Esophagus muscularis mucosa (tissue), 4 donors: ENCODE data around the gene AIM2. TPM values are rescaled to one million over a fixed set of nuclear protein-coding genes. Genes with fewer than 3 reads are reported as not detected.

ENCODE experiments used
- DNase-seq: peaks from one replicate; pipeline ENCODE4 v3.0.0-alpha.2; 2017; ENCODE audit errors: extremely low spot score
- H3K27ac ChIP-seq, 4 donors: fragments of 200-600 bp; sonication (generic); replicated peaks in 1 of 4; 1 replicate in 3 of 4; 2 replicates in 1 of 4; pipeline ENCODE4 v1.5.1; 2016 to 2019; ENCODE audit warnings: mild to moderate bottlenecking in 1 of 4
- H3K27me3 ChIP-seq, 4 donors: fragments of 200-600 bp; sonication (generic); one replicate each; pipeline versions ENCODE4 v1.5.1 to v1.6.0; 2016 to 2019
- H3K36me3 ChIP-seq, 4 donors: fragments of 200-600 bp; sonication (generic); one replicate each; pipeline ENCODE4 v1.5.1; 2016 to 2019
- H3K4me1 ChIP-seq, 4 donors: fragments of 200-600 bp; sonication (generic); one replicate each; pipeline ENCODE4 v1.5.1; 2016 to 2019
- H3K4me3 ChIP-seq, 4 donors: fragments of 200-600 bp; sonication (generic); 1 replicate in 2 of 4; 2 replicates in 2 of 4; pipeline ENCODE4 v1.5.1; 2016 to 2019; ENCODE audit warnings: mild to moderate bottlenecking in 4 of 4, moderate library complexity in 1 of 4
- H3K9me3 ChIP-seq, 4 donors: fragments of 200-600 bp; sonication (generic); 1 replicate in 3 of 4; 2 replicates in 1 of 4; pipeline ENCODE4 v1.5.1; 2016 to 2019
- EP300 ChIP-seq: sonication (generic); formaldehyde crosslinking; IDR thresholded peaks from one replicate; pipeline ENCODE4 v1.6.1; 2017; ENCODE audit warnings: antibody characterized with exemption
- POLR2A ChIP-seq: fragments of 450-650 bp; IDR thresholded peaks from one replicate; pipeline ENCODE4 v1.6.1; 2017; ENCODE audit warnings: antibody characterized with exemption, moderate library complexity, mild to moderate bottlenecking, low read depth
- POLR2AphosphoS5 ChIP-seq, 2 donors: sonication (generic); formaldehyde crosslinking; IDR thresholded peaks; one replicate each; pipeline ENCODE4 v1.6.1; 2017; ENCODE audit warnings: antibody characterized with exemption in 2 of 2
- WGBS: methylation state at CpG from one replicate; pipeline ENCODE4 v1.1.5; 2018; 5-methylcytosine and 5-hydroxymethylcytosine counted together
- intact Hi-C: fragments of 100-400 bp; cut with DNase I; formaldehyde crosslinking; loops from one replicate; pipeline ENCODE4 v1.15.1; 2023
- total RNA-seq, 4 donors: library from RNA; depleted of rRNA; stranded (reverse); fragments of >200 nt; gene quantifications; one replicate each; pipeline versions ENCODE4 v1.1.0 to v1.2.1, GENCODE V29; 2016
- TF ChIP-seq, protein P1 (sequence below), 3 experiments: fragments of 200-600 bp in 2 of 3; fragments of 450-650 bp in 1 of 3; sonication (generic) in 2 of 3; IDR thresholded peaks; one replicate each; pipeline ENCODE4 v1.5.1; 2017 to 2019; ENCODE audit warnings: antibody characterized with exemption in 3 of 3, mild to moderate bottlenecking in 2 of 3, moderate library complexity in 1 of 3

Gene AIM2
- total RNA-seq, 4 donors from 2014 or later: 0.32 to 0.50 TPM; not detected in 2

DNA sequence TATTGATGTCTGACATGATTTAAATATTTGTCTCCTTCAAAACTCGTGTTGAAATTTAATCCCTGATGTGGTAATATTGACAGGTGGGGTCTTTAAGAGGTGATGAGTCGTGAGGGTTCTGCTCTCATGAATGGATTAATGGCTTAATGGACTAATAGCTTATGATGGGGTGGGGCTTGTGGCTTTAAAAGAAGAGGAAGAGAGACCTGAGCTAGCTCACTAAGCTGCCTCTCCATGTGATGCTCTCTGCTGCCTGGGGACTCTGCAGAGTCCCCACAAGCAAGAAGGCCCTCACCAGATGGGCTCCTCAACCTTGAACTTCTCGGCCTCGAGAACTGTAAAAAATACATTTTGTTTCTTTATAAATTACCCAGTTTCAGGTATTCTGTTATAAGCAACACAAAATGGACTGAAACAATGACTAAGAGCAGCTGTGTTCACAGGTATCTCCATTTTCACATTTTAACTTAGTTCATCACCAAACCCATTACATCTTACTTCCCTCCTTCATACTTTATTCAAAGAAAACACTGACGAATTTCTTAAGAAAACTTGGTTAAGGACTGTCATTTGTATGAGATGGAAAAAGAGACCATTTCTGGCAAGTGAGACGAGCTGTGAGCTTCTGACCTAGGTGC, 12.1 kb upstream of the AIM2 start:
- intact Hi-C loops: no loop called here
- Histone ChIP-seq H3K27ac (no peak overlapping the region), H3K4me3 (no peak overlapping the region), H3K4me1 (peaks cover 0 to 6% (median 0%) of the 10 kb centered on the region in 4 donors), H3K27me3 (no peaks in the 10 kb centered on the region), H3K36me3 (no peaks in the 10 kb centered on the region), H3K9me3 (no peaks in the 10 kb centered on the region)
- no peak for DNase-seq
- TF ChIP-seq, protein P1, sequence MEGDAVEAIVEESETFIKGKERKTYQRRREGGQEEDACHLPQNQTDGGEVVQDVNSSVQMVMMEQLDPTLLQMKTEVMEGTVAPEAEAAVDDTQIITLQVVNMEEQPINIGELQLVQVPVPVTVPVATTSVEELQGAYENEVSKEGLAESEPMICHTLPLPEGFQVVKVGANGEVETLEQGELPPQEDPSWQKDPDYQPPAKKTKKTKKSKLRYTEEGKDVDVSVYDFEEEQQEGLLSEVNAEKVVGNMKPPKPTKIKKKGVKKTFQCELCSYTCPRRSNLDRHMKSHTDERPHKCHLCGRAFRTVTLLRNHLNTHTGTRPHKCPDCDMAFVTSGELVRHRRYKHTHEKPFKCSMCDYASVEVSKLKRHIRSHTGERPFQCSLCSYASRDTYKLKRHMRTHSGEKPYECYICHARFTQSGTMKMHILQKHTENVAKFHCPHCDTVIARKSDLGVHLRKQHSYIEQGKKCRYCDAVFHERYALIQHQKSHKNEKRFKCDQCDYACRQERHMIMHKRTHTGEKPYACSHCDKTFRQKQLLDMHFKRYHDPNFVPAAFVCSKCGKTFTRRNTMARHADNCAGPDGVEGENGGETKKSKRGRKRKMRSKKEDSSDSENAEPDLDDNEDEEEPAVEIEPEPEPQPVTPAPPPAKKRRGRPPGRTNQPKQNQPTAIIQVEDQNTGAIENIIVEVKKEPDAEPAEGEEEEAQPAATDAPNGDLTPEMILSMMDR (IDR thresholded peaks at IDR 0.05): no peak
- TF ChIP-seq POLR2A (no peak), EP300 (no peak), POLR2AphosphoS5 (IDR thresholded peaks at IDR 0.05) (no peak)
- WGBS: 70% methylated on average over 6 of the region's 6 CpGs

DNA sequence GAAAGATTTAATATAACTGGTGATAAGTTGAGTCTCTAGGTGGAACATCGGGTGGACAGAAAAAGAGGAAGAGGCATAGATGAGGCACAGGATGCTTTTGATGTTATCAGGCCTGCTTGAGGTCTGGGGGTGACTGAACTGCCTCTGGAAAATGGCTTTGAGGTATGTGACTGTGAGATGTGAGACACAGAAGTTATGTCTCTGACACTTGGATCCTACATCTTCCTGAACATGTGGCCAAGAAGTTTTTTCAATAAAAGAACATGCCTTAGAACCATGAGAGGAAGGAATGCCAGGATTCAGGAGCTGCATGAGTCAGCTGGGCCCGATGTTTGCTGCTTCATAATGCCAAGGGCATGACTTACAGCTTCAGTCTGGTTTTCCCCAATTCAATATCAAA, 11.5 kb upstream of the AIM2 start:
- H3K27ac ChIP-seq: no peak overlapping the region
- H3K36me3 ChIP-seq: no peaks in the 10 kb centered on the region
- no peaks in the 10 kb centered on the region for H3K27me3 ChIP-seq
- no peak overlapping the region for H3K4me3 ChIP-seq
- peaks cover 0 to 6% (median 0%) of the 10 kb centered on the region in 4 donors for H3K4me1 ChIP-seq
- no peak for DNase-seq
- intact Hi-C loops: no loop called here
- 56% methylated on average over 2 of the region's 2 CpGs for WGBS
- TF ChIP-seq EP300 (no peak), POLR2A (no peak)
- H3K9me3 ChIP-seq: no peaks in the 10 kb centered on the region

DNA sequence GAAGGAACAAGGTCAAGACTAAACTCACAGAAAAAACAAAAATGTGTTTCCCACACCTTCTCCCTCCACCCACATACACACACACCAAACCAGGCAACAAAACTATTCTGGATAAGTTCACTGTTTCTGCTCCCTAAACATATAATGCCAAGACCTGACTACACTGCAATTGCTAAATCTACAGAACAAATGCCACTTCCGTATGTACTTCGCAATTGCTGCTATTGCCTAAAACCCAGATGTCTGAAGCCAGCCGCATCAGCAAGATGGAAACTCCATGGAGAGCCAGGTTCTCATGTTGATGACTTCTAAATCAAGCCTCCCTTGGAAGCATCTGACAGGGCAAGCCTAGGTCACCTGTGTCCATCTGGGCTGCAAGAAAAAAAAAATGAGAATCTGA, 8.3 kb upstream of the AIM2 start:
- WGBS: 61% methylated on average over 3 of the region's 3 CpGs
- Histone ChIP-seq H3K27ac (no peak overlapping the region), H3K9me3 (no peaks in the 10 kb centered on the region), H3K36me3 (no peaks in the 10 kb centered on the region), H3K27me3 (no peaks in the 10 kb centered on the region), H3K4me1 (peaks cover 0 to 6% (median 0%) of the 10 kb centered on the region in 4 donors), H3K4me3 (no peak overlapping the region)
- no peak for TF ChIP-seq EP300
- TF ChIP-seq, protein P1 (IDR thresholded peaks at IDR 0.05): no peak
- DNase-seq: no peak
- intact Hi-C loops: no loop called here

DNA sequence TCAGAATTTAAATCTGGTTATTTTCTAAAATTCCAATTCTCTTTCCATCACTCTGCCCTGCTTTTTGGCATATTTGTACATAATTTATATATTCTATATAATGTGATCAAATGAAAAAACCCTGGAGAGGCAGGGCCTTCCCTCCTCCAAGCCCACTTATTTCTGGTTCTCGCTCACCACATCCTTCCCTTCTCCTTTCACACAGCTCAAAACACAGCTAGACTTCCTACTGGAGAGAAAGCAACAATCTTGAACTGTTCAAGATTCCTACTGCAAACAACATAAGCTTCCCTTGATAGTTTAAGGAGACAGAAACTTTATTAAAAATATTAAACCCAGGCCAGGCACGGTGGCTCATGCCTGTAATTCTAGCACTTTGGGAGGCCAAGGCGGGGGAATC, 7.6 kb upstream of the AIM2 start:
- Histone ChIP-seq H3K36me3 (no peaks in the 10 kb centered on the region), H3K9me3 (no peaks in the 10 kb centered on the region), H3K4me3 (no peak overlapping the region), H3K27ac (no peak overlapping the region), H3K27me3 (no peaks in the 10 kb centered on the region), H3K4me1 (peaks cover 0 to 6% (median 0%) of the 10 kb centered on the region in 4 donors)
- DNase-seq: no peak
- TF ChIP-seq, protein P1 (IDR thresholded peaks at IDR 0.05): no peak
- TF ChIP-seq EP300 (no peak), POLR2A (no peak), POLR2AphosphoS5 (IDR thresholded peaks at IDR 0.05) (no peak)
- WGBS: 69% methylated on average over 3 of the region's 3 CpGs
- intact Hi-C loops: no loop called here

DNA sequence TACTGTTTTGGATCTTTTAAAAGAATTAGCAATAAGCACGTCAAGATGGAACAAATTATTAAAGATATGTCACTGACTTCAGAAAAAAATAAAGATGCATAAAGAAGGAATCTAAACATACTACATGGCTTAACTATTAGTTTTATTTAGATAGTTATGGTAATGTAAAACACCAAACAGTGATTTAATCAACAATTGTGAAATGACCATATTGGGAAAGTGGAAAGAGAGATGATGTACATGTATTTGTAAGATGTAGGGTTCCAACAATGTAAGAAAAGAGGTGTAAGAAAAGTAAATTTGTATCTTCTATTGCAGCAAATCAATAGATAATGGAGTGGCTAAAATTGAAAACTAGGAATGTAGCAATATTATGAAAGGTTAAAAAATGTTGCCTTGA, 6.4 kb upstream of the AIM2 start:
- DNase-seq: no peak
- Histone ChIP-seq H3K27me3 (no peaks in the 10 kb centered on the region), H3K27ac (no peak overlapping the region), H3K9me3 (no peaks in the 10 kb centered on the region), H3K36me3 (no peaks in the 10 kb centered on the region), H3K4me3 (no peak overlapping the region), H3K4me1 (peaks cover 0 to under 1% (median 0%) of the 10 kb centered on the region in 4 donors)
- intact Hi-C loops: no loop called here
- TF ChIP-seq POLR2AphosphoS5 (IDR thresholded peaks at IDR 0.05): no peak
- TF ChIP-seq EP300: no peak
- TF ChIP-seq, protein P1 (IDR thresholded peaks at IDR 0.05): no peak
- no peak for TF ChIP-seq POLR2A
- 93% methylated on average over 1 of the region's 1 CpG for WGBS
